H1 (cell line): Measurements from ENCODE around the gene DENND1A.

ENCODE experiments used
- ATF2 ChIP-seq: IDR thresholded peaks from 2 replicates; pipeline ENCODE4 v1.6.1; 2012; ENCODE audit warnings: low read length, inconsistent platforms
- CBX5 ChIP-seq: fragments of 300-800, 300-1000 bp; sonication (generic); IDR thresholded peaks from 2 replicates; pipeline ENCODE4 v1.7.1; 2016; ENCODE audit warnings: antibody characterized with exemption, low read length, low read depth
- CEBPB ChIP-seq: IDR thresholded peaks from 2 replicates; pipeline ENCODE4 v1.6.1; 2012; ENCODE audit warnings: low read depth, low read length
- KDM4A ChIP-seq: IDR thresholded peaks from one replicate; pipeline ENCODE4 v1.7.1; 2012; ENCODE audit warnings: low read depth, mild to moderate bottlenecking, moderate library complexity, low read length, inconsistent platforms; ENCODE audit not compliant: severe bottlenecking
- SIN3A ChIP-seq, 2 experiments: IDR thresholded peaks in 1 of 2; conservative IDR thresholded peaks in 1 of 2; 2 replicates each; pipeline ENCODE4 v1.6.1; 2011 to 2012; ENCODE audit warnings: low read length in 2 of 2, improper control_type of control experiment in 1 of 2, low read depth in 1 of 2, mild to moderate bottlenecking in 1 of 2
- SP2 ChIP-seq: IDR thresholded peaks from 2 replicates; pipeline ENCODE4 v1.6.1; 2012; ENCODE audit warnings: mild to moderate bottlenecking, low read length, inconsistent platforms
- ZNF274 ChIP-seq: IDR thresholded peaks from 2 replicates; pipeline ENCODE4 v1.7.0; 2012; ENCODE audit warnings: low read length, borderline replicate concordance; ENCODE audit errors: extremely low read depth
- TF ChIP-seq, protein P1 (sequence below), 3 experiments: IDR thresholded peaks; 1 replicate in 2 of 3; 2 replicates in 1 of 3; pipeline versions ENCODE4 v1.5.1 to v1.6.1; 2011; ENCODE audit warnings: low read length in 3 of 3, mild to moderate bottlenecking in 3 of 3, inconsistent platforms in 2 of 3, low read depth in 1 of 3, moderate library complexity in 1 of 3; ENCODE audit not compliant: insufficient read depth in 1 of 3; ENCODE audit errors: control extremely low read depth in 1 of 3
- TF ChIP-seq, protein P2 (sequence below): IDR thresholded peaks from 2 replicates; pipeline ENCODE4 v1.6.1; 2012; ENCODE audit warnings: inconsistent platforms

DNA sequence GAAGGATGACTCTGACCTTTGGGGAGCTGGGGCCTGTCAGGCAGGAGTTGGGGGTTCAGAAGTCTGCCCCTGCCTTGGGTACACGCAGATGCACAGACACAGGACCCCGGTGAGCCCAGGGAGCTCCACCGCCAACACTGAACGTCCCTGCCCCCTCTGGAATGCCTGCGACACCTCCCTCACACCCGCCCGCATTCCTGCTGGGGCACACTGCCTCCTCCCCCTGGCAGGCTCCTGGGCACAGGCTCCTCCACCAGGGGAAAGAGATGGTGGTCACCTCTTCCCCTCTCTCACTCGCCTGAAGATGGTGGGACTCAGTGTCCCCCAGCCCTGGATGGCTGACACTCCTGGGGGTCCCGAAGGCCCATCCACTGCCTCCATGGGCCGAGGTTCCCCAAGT is 561.9 kb downstream of the DENND1A start:
- TF ChIP-seq KDM4A (no peak), ZNF274 (no peak), CBX5 (no peak), ATF2 (no peak), SP2 (no peak), CEBPB (no peak), SIN3A (conservative IDR thresholded peaks at IDR 0.05 in 1 of 2, IDR thresholded peaks at IDR 0.05 in 1 of 2; ENCODE audit: low read depth in 1 of 2, low read length in 2 of 2) (no peak)
- TF ChIP-seq, protein P1, sequence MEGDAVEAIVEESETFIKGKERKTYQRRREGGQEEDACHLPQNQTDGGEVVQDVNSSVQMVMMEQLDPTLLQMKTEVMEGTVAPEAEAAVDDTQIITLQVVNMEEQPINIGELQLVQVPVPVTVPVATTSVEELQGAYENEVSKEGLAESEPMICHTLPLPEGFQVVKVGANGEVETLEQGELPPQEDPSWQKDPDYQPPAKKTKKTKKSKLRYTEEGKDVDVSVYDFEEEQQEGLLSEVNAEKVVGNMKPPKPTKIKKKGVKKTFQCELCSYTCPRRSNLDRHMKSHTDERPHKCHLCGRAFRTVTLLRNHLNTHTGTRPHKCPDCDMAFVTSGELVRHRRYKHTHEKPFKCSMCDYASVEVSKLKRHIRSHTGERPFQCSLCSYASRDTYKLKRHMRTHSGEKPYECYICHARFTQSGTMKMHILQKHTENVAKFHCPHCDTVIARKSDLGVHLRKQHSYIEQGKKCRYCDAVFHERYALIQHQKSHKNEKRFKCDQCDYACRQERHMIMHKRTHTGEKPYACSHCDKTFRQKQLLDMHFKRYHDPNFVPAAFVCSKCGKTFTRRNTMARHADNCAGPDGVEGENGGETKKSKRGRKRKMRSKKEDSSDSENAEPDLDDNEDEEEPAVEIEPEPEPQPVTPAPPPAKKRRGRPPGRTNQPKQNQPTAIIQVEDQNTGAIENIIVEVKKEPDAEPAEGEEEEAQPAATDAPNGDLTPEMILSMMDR (IDR thresholded peaks at IDR 0.05; ENCODE audit: control extremely low read depth in 1 of 3, insufficient read depth in 1 of 3, low read depth in 1 of 3, low read length in 3 of 3), result no peak
- TF ChIP-seq, protein P2, sequence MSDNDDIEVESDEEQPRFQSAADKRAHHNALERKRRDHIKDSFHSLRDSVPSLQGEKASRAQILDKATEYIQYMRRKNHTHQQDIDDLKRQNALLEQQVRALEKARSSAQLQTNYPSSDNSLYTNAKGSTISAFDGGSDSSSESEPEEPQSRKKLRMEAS, result no peak
